ENCODE results near the gene FXYD2. TPM values are rescaled to one million over a fixed set of nuclear protein-coding genes. Genes with fewer than 3 reads are reported as not detected.

Gene FXYD2
- total RNA-seq, 1 donor from 2014 or later, result not detected

DNA sequence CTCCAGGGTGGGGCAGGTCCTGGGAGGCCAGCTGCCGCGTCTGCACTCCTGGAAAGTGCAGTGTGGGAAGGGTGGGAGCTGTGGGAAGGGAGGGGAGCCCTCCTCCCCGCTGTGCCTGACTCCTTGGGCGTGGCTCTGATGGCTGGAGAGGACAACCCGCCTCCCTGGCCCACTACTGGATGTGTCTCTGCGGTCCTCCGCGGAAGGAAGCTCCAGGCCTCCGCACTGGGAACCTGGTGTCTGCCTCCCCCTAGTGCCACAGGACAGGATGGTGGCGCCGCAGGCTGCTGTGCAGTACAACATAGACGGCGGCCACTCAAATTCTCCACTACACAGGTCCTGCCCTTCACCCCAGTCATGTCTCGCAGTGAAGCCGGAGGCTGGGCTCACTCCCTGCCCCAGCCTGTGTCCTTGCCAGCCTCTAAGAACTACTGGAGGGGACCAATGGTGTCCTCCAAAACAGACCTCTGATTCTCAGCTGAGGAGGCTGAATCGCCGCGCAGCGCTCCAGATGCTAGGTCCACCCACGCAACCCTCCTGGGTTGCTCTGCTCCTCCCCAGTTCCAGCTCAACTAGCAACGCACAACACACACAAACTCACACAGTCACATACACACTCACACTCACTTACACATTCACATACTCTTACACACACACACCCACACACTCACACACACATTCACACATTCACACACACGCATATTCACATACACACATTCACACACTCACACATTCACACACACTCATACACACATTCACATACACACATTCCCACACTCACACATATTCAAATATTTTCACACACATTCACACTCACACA lies 15.1 kb downstream of the FXYD2 start:
- no peaks in the 10 kb centered on the region for H4K20me1 ChIP-seq (ENCODE audit: insufficient read depth, low read length)
- FAIRE-seq, result no peak
- peak overlapping the region; percentile 44 for H3K4me2 ChIP-seq (ENCODE audit: low read length)
- H3K4me1 Mint-ChIP-seq (ENCODE audit: low read depth, unreplicated experiment), result peaks cover 1% of the 10 kb centered on the region
- peaks cover 14% of the 10 kb centered on the region for H3K27me3 ChIP-seq (ENCODE audit: insufficient read depth, low read length)
- DNase-seq (ENCODE audit: low read depth), result no peak
- peaks cover 55% of the 10 kb centered on the region for H3K27me3 Mint-ChIP-seq (ENCODE audit: low read depth, unreplicated experiment)
- no peak overlapping the region for H3K27ac ChIP-seq (ENCODE audit: low read depth, low read length)
- no peaks in the 10 kb centered on the region for H3K36me3 Mint-ChIP-seq (ENCODE audit: low read depth, unreplicated experiment)
- peak; percentile 42 for TF ChIP-seq EZH2 (IDR thresholded peaks at IDR 0.05; ENCODE audit: insufficient read depth, low read length)
- TF ChIP-seq, protein P1, sequence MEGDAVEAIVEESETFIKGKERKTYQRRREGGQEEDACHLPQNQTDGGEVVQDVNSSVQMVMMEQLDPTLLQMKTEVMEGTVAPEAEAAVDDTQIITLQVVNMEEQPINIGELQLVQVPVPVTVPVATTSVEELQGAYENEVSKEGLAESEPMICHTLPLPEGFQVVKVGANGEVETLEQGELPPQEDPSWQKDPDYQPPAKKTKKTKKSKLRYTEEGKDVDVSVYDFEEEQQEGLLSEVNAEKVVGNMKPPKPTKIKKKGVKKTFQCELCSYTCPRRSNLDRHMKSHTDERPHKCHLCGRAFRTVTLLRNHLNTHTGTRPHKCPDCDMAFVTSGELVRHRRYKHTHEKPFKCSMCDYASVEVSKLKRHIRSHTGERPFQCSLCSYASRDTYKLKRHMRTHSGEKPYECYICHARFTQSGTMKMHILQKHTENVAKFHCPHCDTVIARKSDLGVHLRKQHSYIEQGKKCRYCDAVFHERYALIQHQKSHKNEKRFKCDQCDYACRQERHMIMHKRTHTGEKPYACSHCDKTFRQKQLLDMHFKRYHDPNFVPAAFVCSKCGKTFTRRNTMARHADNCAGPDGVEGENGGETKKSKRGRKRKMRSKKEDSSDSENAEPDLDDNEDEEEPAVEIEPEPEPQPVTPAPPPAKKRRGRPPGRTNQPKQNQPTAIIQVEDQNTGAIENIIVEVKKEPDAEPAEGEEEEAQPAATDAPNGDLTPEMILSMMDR (IDR thresholded peaks at IDR 0.05; ENCODE audit: insufficient read depth, low read depth, low read length), result peak; percentile 11
- no peaks in the 10 kb centered on the region for H3K9me3 Mint-ChIP-seq (ENCODE audit: unreplicated experiment)
- H3K4me1 ChIP-seq (ENCODE audit: insufficient read depth, low read length), result no peaks in the 10 kb centered on the region
- H3K9me3 ChIP-seq (ENCODE audit: insufficient read depth, low read depth, low read length), result no peaks in the 10 kb centered on the region
- no peaks in the 10 kb centered on the region for H3K36me3 ChIP-seq (ENCODE audit: insufficient read depth, low read length)
- H3K79me2 ChIP-seq (ENCODE audit: insufficient read depth, low read length), result no peaks in the 10 kb centered on the region
- no peak overlapping the region for H3K4me3 ChIP-seq (ENCODE audit: insufficient read depth, low read depth, low read length)
- H3K9ac ChIP-seq (ENCODE audit: low read length), result no peak overlapping the region
- peak overlapping the region; percentile 62 for H2AFZ ChIP-seq (ENCODE audit: low read depth, low read length)
- no peak overlapping the region for H3K27ac Mint-ChIP-seq (ENCODE audit: unreplicated experiment)
- no peak overlapping the region for H3K4me3 Mint-ChIP-seq (ENCODE audit: unreplicated experiment)

DNA sequence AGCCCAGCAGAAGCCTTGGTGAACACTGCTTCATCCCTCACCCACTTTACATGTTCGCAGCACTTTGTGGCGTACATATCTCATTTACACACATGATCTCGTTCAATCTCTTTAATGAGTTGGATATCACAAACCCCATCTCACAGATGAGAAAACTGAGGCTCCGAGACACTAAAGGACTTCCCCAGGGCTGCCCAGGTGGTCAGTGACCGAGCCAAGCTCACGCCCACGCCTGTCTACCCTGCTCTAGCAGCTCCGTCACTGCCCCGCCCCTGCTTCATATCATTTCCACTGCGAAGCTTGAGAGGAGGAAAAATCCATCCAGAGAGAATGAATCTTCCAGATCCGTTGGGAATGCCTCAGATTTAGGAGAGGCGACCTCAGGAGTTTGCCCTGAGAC lies 15.8 kb downstream of the FXYD2 start:
- Mint-ChIP-seq H3K9me3 (ENCODE audit: unreplicated experiment) (no peaks in the 10 kb centered on the region), H3K27ac (ENCODE audit: unreplicated experiment) (no peak overlapping the region), H3K4me1 (ENCODE audit: low read depth, unreplicated experiment) (peaks cover 1% of the 10 kb centered on the region), H3K27me3 (ENCODE audit: low read depth, unreplicated experiment) (peaks cover 55% of the 10 kb centered on the region), H3K36me3 (ENCODE audit: low read depth, unreplicated experiment) (no peaks in the 10 kb centered on the region), H3K4me3 (ENCODE audit: unreplicated experiment) (no peak overlapping the region)
- peak overlapping the region; percentile 44 for H3K4me2 ChIP-seq (ENCODE audit: low read length)
- FAIRE-seq (no peak), DNase-seq (ENCODE audit: low read depth) (no peak)
- H3K79me2 ChIP-seq (ENCODE audit: insufficient read depth, low read length), result no peaks in the 10 kb centered on the region
- no peak overlapping the region for H3K9ac ChIP-seq (ENCODE audit: low read length)
- no peaks in the 10 kb centered on the region for H4K20me1 ChIP-seq (ENCODE audit: insufficient read depth, low read length)
- H3K27ac ChIP-seq (ENCODE audit: low read depth, low read length), result no peak overlapping the region
- no peak for TF ChIP-seq EZH2 (IDR thresholded peaks at IDR 0.05; ENCODE audit: insufficient read depth, low read length)
- TF ChIP-seq, protein P1 (IDR thresholded peaks at IDR 0.05; ENCODE audit: insufficient read depth, low read depth, low read length), result no peak
- no peaks in the 10 kb centered on the region for H3K36me3 ChIP-seq (ENCODE audit: insufficient read depth, low read length)
- H3K4me1 ChIP-seq (ENCODE audit: insufficient read depth, low read length), result no peaks in the 10 kb centered on the region
- peaks cover 14% of the 10 kb centered on the region for H3K27me3 ChIP-seq (ENCODE audit: insufficient read depth, low read length)
- H3K4me3 ChIP-seq (ENCODE audit: insufficient read depth, low read depth, low read length), result no peak overlapping the region
- H3K9me3 ChIP-seq (ENCODE audit: insufficient read depth, low read depth, low read length), result no peaks in the 10 kb centered on the region
- H2AFZ ChIP-seq (ENCODE audit: low read depth, low read length), result peak overlapping the region; percentile 62
